GM19468 (cell line): ENCODE measurements around the gene C19orf81.

Experiments used
- ATAC-seq: cut with Tn5 transposase; IDR thresholded peaks from one replicate; pipeline ENCODE4 v1.9.1; 2021; ENCODE audit warnings: mild to moderate bottlenecking, moderate library complexity, moderate number of reproducible peaks; ENCODE audit not compliant: unreplicated experiment; ENCODE audit errors: extremely low read depth

The C19orf81 gene

DNA sequence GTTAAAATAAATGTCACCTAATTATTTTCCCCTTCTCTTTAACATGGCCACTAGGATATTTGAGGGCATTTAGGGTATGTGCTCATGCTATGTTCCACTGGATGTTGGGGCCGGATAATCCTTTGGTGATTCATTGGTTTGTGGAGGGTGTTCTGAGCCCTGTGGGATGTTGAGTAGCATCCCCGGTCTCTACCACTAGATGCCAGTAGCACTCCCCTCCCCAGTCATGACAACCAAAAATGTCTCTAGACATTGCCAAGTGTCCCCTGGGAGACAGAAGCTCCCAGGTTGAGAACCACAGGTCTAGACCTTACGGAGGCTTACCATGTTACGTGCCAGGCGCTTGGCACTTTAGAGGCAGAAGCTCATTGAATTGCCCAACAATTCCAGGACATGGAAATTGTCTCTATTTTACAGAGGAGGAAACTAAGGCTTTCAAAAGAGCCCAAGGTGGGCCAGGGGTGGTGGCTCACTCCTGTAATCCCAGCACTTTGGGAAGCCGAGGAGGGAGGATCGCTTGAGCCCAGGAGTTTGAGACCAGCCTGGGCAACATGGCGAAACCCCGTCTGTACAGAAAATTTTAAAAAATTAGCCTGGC lies 56.3 kb downstream of the C19orf81 start:
- no peak for ATAC-seq

DNA sequence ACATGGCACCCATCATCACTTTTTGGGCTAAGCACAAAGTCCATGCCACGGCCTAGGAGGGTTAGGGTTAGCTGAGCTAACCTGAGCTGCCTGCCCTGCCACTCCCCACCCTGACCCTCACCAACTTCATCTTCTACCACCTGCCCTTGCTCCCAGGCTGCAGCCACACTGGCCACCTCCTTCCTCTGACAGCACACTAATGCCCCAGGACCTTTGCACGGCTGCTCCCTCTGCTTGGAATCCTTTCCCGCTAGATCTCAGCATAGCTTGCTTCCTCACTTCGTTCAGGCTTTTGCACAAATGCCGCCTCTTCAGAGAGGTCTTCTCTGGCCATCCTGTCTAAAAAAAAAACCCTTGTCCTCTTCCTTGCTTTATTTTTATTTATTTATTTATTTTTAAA lies 57.1 kb downstream of the C19orf81 start:
- ATAC-seq = no peak

DNA sequence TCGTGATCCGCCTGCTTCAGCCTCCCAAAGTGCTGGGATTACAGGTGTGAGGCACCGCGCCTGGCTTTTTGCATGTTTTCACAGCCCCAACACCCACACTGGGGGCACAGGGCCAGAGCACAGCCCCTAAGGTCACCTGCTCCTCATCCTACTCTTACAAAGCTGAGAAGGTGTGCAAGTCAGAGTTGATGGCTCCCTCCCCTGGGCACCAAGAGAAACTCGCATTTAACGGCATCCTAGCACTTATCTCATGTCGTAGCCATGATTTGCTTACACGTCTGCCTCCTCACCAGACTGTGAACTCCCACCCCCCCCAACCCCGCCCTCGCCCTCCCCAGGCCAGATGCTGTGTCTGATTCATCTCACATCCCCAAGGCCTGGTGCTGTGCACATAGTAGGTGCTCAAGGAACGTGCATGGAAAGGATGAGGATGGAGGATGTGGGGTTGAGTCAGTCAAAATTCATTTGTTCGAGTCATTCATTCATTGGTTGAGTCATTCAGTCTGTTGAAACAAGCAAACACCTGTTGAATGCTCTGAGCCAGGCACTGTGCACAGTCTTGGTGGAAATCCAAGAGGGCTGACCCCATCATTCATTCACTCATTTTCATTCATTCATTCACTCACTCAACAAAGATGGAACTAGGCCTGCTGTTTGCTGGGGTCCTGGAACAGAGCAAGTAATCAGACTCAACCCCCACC lies 59.1 kb downstream of the C19orf81 start:
- ATAC-seq = no peak
